Activated naive CD4-positive, alpha-beta T cell treated with Interleukin-2 at 50 U/mL for 16 hours (primary cell): ENCODE results near the gene WRAP53.

ENCODE experiments used
- DNase-seq: peaks from one replicate; pipeline ENCODE4 v3.0.0-alpha.2; 2020

Gene WRAP53

GRCh38 chr17:7747635-7748071, 59.4 kb downstream of the WRAP53 start:
- DNase-seq, result no peak

- DNase-seq, result no peak
These were observed 59.9 kb downstream of the WRAP53 start for GRCh38 chr17:7748076-7748775.

- DNase-seq, result no peak
These were observed 62.1 kb downstream of the WRAP53 start for GRCh38 chr17:7750321-7750821.
